HCT116 (cell line): Measurements from ENCODE around the gene ABCB8. TPM values are rescaled to one million over a fixed set of nuclear protein-coding genes. Genes with fewer than 3 reads are reported as not detected.

ENCODE experiments used
- ATAC-seq: fragments of 200-7000 bp; cut with Tn5 transposase; 2 replicates; pipeline ENCODE4 v1.9.1; 2020; ENCODE audit warnings: mild to moderate bottlenecking, moderate library complexity
- BruUV-seq: library from RNA; stranded (reverse); fragments of 400-500 nt; replicated peaks from 2 replicates; lab custom pipeline; 2021; lab: Mats Ljungman, UMichigan
- CTCF ChIA-PET: fragments of 300-600 bp; sonication (Branson Sonifier 250); formaldehyde crosslinking; loops from one replicate; lab custom pipeline; 2021; ENCODE audit warnings: antibody characterized with exemption; lab: Charles Lee
- POLR2A ChIA-PET: fragments of 300-600, 350-600 bp; sonication (Branson Sonifier 250); formaldehyde crosslinking; loops from one replicate; lab custom pipeline; 2021; ENCODE audit warnings: antibody characterized with exemption; lab: Charles Lee
- RAD21 ChIA-PET, 2 experiments: fragments of 300-600 bp; sonication (Branson Sonifier 250); formaldehyde crosslinking; loops; one replicate each; lab custom pipeline; 2023; ENCODE audit warnings: low total read pairs in 2 of 2; ENCODE audit not compliant: uncharacterized antibody in 2 of 2, unreplicated experiment in 2 of 2, low non-redundant PET in 1 of 2; lab: Charles Lee
- DNase-seq: peaks from one replicate; pipeline ENCODE4 v3.0.0-alpha.2; 2010; ENCODE audit warnings: low read depth, low spot score
- H2AFZ ChIP-seq: fragments of 200-600 bp; shearing (Covaris generic), sonication (generic); 2 replicates; pipeline ENCODE4 v1.6.1; 2017; ENCODE audit warnings: low read depth, mixed run types, mixed read lengths, antibody characterized with exemption, low read length; ENCODE audit not compliant: poor library complexity, severe bottlenecking
- H3K27ac ChIP-seq: 2 replicates; pipeline ENCODE4 v1.5.1; 2012; ENCODE audit warnings: low read depth, low read length
- H3K27me3 ChIP-seq: fragments of 200-600 bp; sonication (generic); 2 replicates; pipeline ENCODE4 v1.6.1; 2016; ENCODE audit warnings: mixed run types, low read length, mixed read lengths; ENCODE audit not compliant: insufficient read depth
- H3K36me3 ChIP-seq, 2 experiments: fragments of 200-500 bp in 1 of 2; fragments of 200-600 bp in 1 of 2; sonication (Bioruptor generic) in 1 of 2; sonication (generic) in 1 of 2; 2 replicates each; pipeline versions ENCODE4 v1.5.1 to v1.6.1; 2014 to 2016; ENCODE audit warnings: low read length in 2 of 2, inconsistent platforms in 1 of 2, mixed read lengths in 1 of 2, mixed run types in 1 of 2; ENCODE audit not compliant: insufficient read depth in 2 of 2, control insufficient read depth in 1 of 2
- H3K4me1 ChIP-seq, 2 experiments: fragments of 200-600 bp in 1 of 2; sonication (generic) in 1 of 2; 2 replicates each; pipeline versions ENCODE4 v1.5.1 to v1.6.1; 2012 to 2017; ENCODE audit warnings: low read length in 2 of 2, inconsistent platforms in 1 of 2, mild to moderate bottlenecking in 1 of 2, mixed read lengths in 1 of 2, mixed run types in 1 of 2, moderate library complexity in 1 of 2; ENCODE audit not compliant: insufficient read depth in 2 of 2, control insufficient read depth in 1 of 2
- H3K4me2 ChIP-seq: fragments of 200-600 bp; sonication (generic); 2 replicates; pipeline ENCODE4 v1.6.1; 2017; ENCODE audit warnings: mixed run types, low read length, mixed read lengths
- H3K4me3 ChIP-seq, 2 experiments: fragments of 200-600 bp in 1 of 2; sonication (generic) in 1 of 2; replicated peaks in 1 of 2; 2 replicates each; pipeline ENCODE4 v1.5.1; 2011 to 2016; ENCODE audit warnings: low read length in 2 of 2, control low read depth in 1 of 2, low read depth in 1 of 2, mild to moderate bottlenecking in 1 of 2, mixed read lengths in 1 of 2, mixed run types in 1 of 2
- H3K79me2 ChIP-seq: fragments of 200-600 bp; sonication (generic); 2 replicates; pipeline ENCODE4 v1.6.1; 2017; ENCODE audit warnings: mild to moderate bottlenecking, mixed run types, low read length, moderate library complexity, mixed read lengths; ENCODE audit not compliant: insufficient read depth
- H3K9ac ChIP-seq: fragments of 200-600 bp; sonication (generic); 2 replicates; pipeline ENCODE4 v1.6.1; 2016; ENCODE audit warnings: low read length, mixed read lengths
- H3K9me2 ChIP-seq: fragments of 200-600 bp; sonication (generic), shearing (Covaris generic); 2 replicates; pipeline ENCODE4 v1.6.1; 2017; ENCODE audit warnings: mixed run types, mild to moderate bottlenecking, moderate library complexity; ENCODE audit not compliant: insufficient read depth
- H3K9me3 ChIP-seq, 2 experiments: fragments of 200-500 bp in 1 of 2; fragments of 200-600 bp in 1 of 2; sonication (Bioruptor generic) in 1 of 2; sonication (generic) in 1 of 2; 2 replicates each; pipeline ENCODE4 v1.6.1; 2014 to 2017; ENCODE audit warnings: low read length in 2 of 2, mixed read lengths in 2 of 2, inconsistent platforms in 1 of 2, low read depth in 1 of 2, mild to moderate bottlenecking in 1 of 2, mixed run types in 1 of 2, moderate library complexity in 1 of 2; ENCODE audit not compliant: control insufficient read depth in 1 of 2, insufficient read depth in 1 of 2
- H4K20me1 ChIP-seq: fragments of 200-600 bp; sonication (generic), shearing (Covaris generic); 2 replicates; pipeline ENCODE4 v1.6.1; 2017; ENCODE audit warnings: mixed run types, mild to moderate bottlenecking, moderate library complexity; ENCODE audit not compliant: insufficient read depth
- ELF1 ChIP-seq: IDR thresholded peaks from 2 replicates; pipeline ENCODE4 v1.6.1; 2012; ENCODE audit warnings: low read depth, borderline replicate concordance
- POLR2A ChIP-seq: IDR thresholded peaks from 2 replicates; pipeline ENCODE4 v1.7.0; 2011; ENCODE audit warnings: borderline replicate concordance; ENCODE audit not compliant: insufficient read depth, insufficient read length; ENCODE audit errors: extremely low read depth
- REST ChIP-seq: IDR thresholded peaks from 2 replicates; pipeline ENCODE4 v1.6.1; 2012; ENCODE audit warnings: low read depth
- SP1 ChIP-seq: IDR thresholded peaks from 2 replicates; pipeline ENCODE4 v1.6.1; 2012; ENCODE audit warnings: low read depth
- YY1 ChIP-seq: IDR thresholded peaks from 2 replicates; pipeline ENCODE4 v1.6.1; 2011; ENCODE audit warnings: low read length, low read depth, moderate library complexity, mild to moderate bottlenecking; ENCODE audit not compliant: insufficient replicate concordance; ENCODE audit errors: extremely low read depth
- ZNF274 ChIP-seq: fragments of 200-500 bp; sonication (Bioruptor generic); IDR thresholded peaks from 2 replicates; pipeline ENCODE4 v1.6.1; 2014; ENCODE audit warnings: mild to moderate bottlenecking, low read depth, low read length, inconsistent platforms
- intact Hi-C: fragments of 100-400 bp; cut with micrococcal nuclease; formaldehyde crosslinking; loops from 2 replicates; pipeline ENCODE4 v1.10.0; 2022
- total RNA-seq: library from RNA; stranded (reverse); gene quantifications from one replicate; pipeline ENCODE4 v1.2.1, GENCODE V29; 2021; ENCODE audit not compliant: unreplicated experiment

Gene ABCB8
- total RNA-seq, 1 experiment from 2014 or later = 55.2 TPM

- no peaks in the 10 kb centered on the region for H4K20me1 ChIP-seq
- DNase-seq (no peak), ATAC-seq (no peak)
- no peak for TF ChIP-seq ELF1
- no peak for TF ChIP-seq POLR2A
- TF ChIP-seq SP1 = no peak
- no peak for TF ChIP-seq ZNF274
- no peak for TF ChIP-seq YY1
- no peak for TF ChIP-seq REST
- peaks cover 40% of the 10 kb centered on the region; the same call in 1 of the 2 replicates for H3K27me3 ChIP-seq
- no TSS peak for BruUV-seq
- no peaks in the 10 kb centered on the region for H3K9me2 ChIP-seq
- H3K27ac ChIP-seq = no peak overlapping the region
- H3K4me3 ChIP-seq = no peak overlapping the region
- no peaks in the 10 kb centered on the region for H3K36me3 ChIP-seq
- H3K4me1 ChIP-seq = peaks cover 25 to 38% of the 10 kb centered on the region in 2 experiments
- H3K9me3 ChIP-seq = no peaks in the 10 kb centered on the region
- no peak overlapping the region for H3K9ac ChIP-seq
- 0 out of 2 replicates have a peak, but pooled peaks cover 2% of the 10 kb centered on the region for H3K79me2 ChIP-seq
- CTCF ChIA-PET = interaction anchor here (0.6 to 1.0 kb wide), 3 partner anchors 15 to 39 kb away, joined by 3 to 6 read pairs (median 3); no protein-coding TSS in a partner anchor
- no peak overlapping the region for H2AFZ ChIP-seq
- RAD21 ChIA-PET = interaction anchor here in 1 of 2 experiments (0.8 kb wide), 1 partner anchor 18 kb away, joined by 3 read pairs; no protein-coding TSS in a partner anchor
- H3K4me2 ChIP-seq = no peak overlapping the region
- intact Hi-C loops = no loop called here
- POLR2A ChIA-PET = no interaction called here
Measured at GRCh38 chr7:150980663-150981062, 47.6 kb upstream of the ABCB8 start.
